Endothelial cell (in vitro differentiated cells): ENCODE data around the gene VSTM1. TPM values are rescaled to one million over a fixed set of nuclear protein-coding genes. Genes with fewer than 3 reads are reported as not detected.

Experiments
- DNase-seq: peaks from one replicate; pipeline ENCODE4 v3.0.0; 2021; ENCODE audit warnings: low spot score
- H3K27ac Mint-ChIP-seq: one replicate; pipeline ENCODE4 v1.8.0; 2021; ENCODE audit warnings: mixed read lengths, inconsistent platforms; ENCODE audit not compliant: unreplicated experiment
- H3K27me3 Mint-ChIP-seq: one replicate; pipeline ENCODE4 v1.8.0; 2021; ENCODE audit warnings: mild to moderate bottlenecking, moderate library complexity, mixed read lengths, inconsistent platforms; ENCODE audit not compliant: unreplicated experiment
- H3K36me3 Mint-ChIP-seq: one replicate; pipeline ENCODE4 v1.8.0; 2021; ENCODE audit warnings: mild to moderate bottlenecking, low read depth, mixed read lengths, inconsistent platforms; ENCODE audit not compliant: unreplicated experiment
- H3K4me1 Mint-ChIP-seq: one replicate; pipeline ENCODE4 v1.8.0; 2021; ENCODE audit warnings: mild to moderate bottlenecking, mixed read lengths, inconsistent platforms; ENCODE audit not compliant: unreplicated experiment
- H3K4me3 Mint-ChIP-seq: one replicate; pipeline ENCODE4 v1.8.0; 2021; ENCODE audit warnings: mild to moderate bottlenecking, mixed read lengths, inconsistent platforms; ENCODE audit not compliant: unreplicated experiment
- H3K9me3 Mint-ChIP-seq: one replicate; pipeline ENCODE4 v1.8.0; 2021; ENCODE audit warnings: mixed read lengths, inconsistent platforms; ENCODE audit not compliant: unreplicated experiment
- CTCF ChIP-seq: fragments of 200-600 bp; sonication (generic); IDR thresholded peaks from one replicate; pipeline ENCODE4 v1.5.0; 2021; ENCODE audit warnings: antibody characterized with exemption; ENCODE audit not compliant: unreplicated experiment
- total RNA-seq: library from RNA; stranded (reverse); fragmentation: NEBNext Ultra II Directional; extraction: Animal tissue kit (Norgen Biotek cat#: 25700); gene quantifications from one replicate; pipeline ENCODE4 v1.2.1, GENCODE V29; 2021; ENCODE audit not compliant: unreplicated experiment

The VSTM1 gene
- total RNA-seq, 1 donor from 2014 or later, result 2.2 TPM

- Mint-ChIP-seq H3K4me3 (no peak overlapping the region), H3K9me3 (no peaks in the 10 kb centered on the region), H3K4me1 (no peaks in the 10 kb centered on the region), H3K36me3 (no peaks in the 10 kb centered on the region), H3K27ac (no peak overlapping the region), H3K27me3 (no peaks in the 10 kb centered on the region)
- no peak for DNase-seq
- no peak for TF ChIP-seq CTCF
These were observed 20.7 kb upstream of the VSTM1 start for GRCh38 chr19:54084410-54084809.

GRCh38 chr19:54081032-54081431 is 17.3 kb upstream of the VSTM1 start, which contains the start of gene TARM1:
Gene TARM1 (minus strand): TSS chr19:54081365. CDS start chr19:54081340, 25 bp downstream.
- H3K27me3 Mint-ChIP-seq, result no peaks in the 10 kb centered on the region
- no peaks in the 10 kb centered on the region for H3K9me3 Mint-ChIP-seq
- no peak within 1 kb of the TSS for H3K4me3 Mint-ChIP-seq
- no peak for TF ChIP-seq CTCF
- no peak within 1 kb of the TSS for H3K27ac Mint-ChIP-seq
- no peak for DNase-seq
- H3K36me3 Mint-ChIP-seq, result peaks cover 2% of the 10 kb centered on the region
- H3K4me1 Mint-ChIP-seq, result no peaks in the 10 kb centered on the region

- peaks cover 4% of the 10 kb centered on the region for H3K27me3 Mint-ChIP-seq
- no peaks in the 10 kb centered on the region for H3K4me1 Mint-ChIP-seq
- no peak for TF ChIP-seq CTCF
- no peak overlapping the region for H3K4me3 Mint-ChIP-seq
- peaks cover 4% of the 10 kb centered on the region for H3K36me3 Mint-ChIP-seq
- no peak overlapping the region for H3K27ac Mint-ChIP-seq
- no peak for DNase-seq
- H3K9me3 Mint-ChIP-seq, result no peaks in the 10 kb centered on the region
These were observed 13.6 kb upstream of the VSTM1 start for GRCh38 chr19:54077334-54077733.

- peak overlapping the region; percentile 59 for H3K4me3 Mint-ChIP-seq
- no peaks in the 10 kb centered on the region for H3K4me1 Mint-ChIP-seq
- peaks cover 6% of the 10 kb centered on the region for H3K27me3 Mint-ChIP-seq
- H3K27ac Mint-ChIP-seq, result no peak overlapping the region
- no peaks in the 10 kb centered on the region for H3K9me3 Mint-ChIP-seq
- DNase-seq, result no peak
- TF ChIP-seq CTCF, result no peak
- peaks cover 4% of the 10 kb centered on the region for H3K36me3 Mint-ChIP-seq
These were observed 11.2 kb upstream of the VSTM1 start for GRCh38 chr19:54074851-54075250.

GRCh38 chr19:54073829-54074228 is 10.1 kb upstream of the VSTM1 start:
- Mint-ChIP-seq H3K4me3 (no peak overlapping the region), H3K36me3 (peaks cover 6% of the 10 kb centered on the region), H3K9me3 (no peaks in the 10 kb centered on the region), H3K27me3 (peaks cover 6% of the 10 kb centered on the region), H3K27ac (no peak overlapping the region), H3K4me1 (no peaks in the 10 kb centered on the region)
- no peak for DNase-seq
- no peak for TF ChIP-seq CTCF
